NCI-H510A (cell line): ENCODE data around the gene PTRH1.
"Not testable (repeated sequence)": the region's sequence is repeated elsewhere in the genome, so short reads cannot be mapped to it uniquely, and the experiment has no call there.

Experiments used
- DNase-seq: peaks from one replicate; lab custom pipeline; 2025; lab: John Stamatoyannopoulos, UW

The PTRH1 gene, protein sequence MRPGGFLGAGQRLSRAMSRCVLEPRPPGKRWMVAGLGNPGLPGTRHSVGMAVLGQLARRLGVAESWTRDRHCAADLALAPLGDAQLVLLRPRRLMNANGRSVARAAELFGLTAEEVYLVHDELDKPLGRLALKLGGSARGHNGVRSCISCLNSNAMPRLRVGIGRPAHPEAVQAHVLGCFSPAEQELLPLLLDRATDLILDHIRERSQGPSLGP

DNA sequence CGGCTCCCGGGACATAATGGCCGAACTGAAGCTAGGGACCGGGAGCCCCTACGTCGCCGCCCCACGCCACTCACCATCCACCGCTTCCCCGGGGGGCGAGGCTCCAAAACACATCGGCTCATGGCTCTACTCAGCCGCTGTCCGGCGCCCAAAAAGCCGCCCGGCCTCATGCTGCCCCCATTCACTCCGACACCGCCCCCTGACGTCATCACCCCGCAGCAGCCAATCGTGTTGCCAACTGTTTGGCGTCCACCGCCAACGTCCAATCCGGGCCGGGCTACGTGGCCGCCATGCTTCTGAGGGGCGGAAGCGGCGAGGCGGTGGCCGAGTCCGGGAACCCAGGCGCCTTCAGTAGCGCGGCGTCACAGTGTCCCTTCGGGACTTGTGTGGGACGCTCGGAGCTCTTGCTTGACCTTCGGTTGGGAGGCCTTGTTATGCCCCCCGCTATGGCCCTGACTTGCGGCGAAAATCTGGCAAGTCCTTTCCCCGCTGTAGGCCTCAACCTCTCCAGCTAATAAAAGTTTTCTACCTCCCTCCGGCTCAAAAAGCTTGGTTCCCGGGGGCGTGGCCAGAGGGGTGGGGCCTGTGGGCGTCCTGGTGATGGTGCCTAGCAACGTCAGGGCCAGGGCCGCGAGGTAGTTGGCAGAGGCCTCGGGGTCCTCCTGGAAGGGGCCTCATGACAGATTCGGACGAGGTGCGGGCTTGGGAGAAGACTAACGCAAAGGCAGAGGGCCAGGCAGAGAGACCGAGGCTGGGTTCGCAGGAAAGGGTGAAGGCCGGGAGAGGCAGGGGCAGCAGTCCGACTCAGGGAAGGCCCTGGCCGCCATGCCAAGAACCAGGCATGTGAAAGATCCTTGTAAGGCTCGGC is at the start of gene PTRH1, which contains the start of gene TTC16:
PTRH1 (minus strand) TSS at position 194 of the 868 bp plus-strand sequence; CDS start at position 170, 24 bp downstream.
TTC16 (plus strand) TSS at position 610 of the 868 bp plus-strand sequence; CDS start at position 677, 67 bp downstream.
- DNase-seq = peak; percentile 91

DNA sequence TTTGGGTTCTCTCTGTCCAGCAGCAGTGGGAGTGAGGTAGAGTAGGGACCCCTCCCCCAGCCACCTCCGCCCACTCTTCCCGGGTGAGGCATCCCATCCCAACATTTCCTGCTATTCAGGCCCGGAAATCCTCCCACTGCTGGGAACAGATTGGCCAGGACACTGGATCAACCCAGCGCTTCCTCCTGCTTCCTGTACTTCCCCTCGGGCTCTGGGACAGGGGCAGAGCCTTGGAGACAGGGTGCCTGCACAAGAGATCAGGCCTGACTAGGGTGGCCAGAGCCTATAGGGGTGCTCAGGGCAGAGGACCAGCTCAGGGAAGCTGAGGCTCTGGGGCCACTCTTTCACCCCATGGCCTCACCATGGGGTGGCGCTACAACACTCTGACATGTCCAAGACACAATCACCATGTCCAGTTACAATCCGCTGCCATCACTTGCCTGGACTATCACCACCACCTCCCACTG is 48.5 kb upstream of the PTRH1 start:
- no peak for DNase-seq

DNA sequence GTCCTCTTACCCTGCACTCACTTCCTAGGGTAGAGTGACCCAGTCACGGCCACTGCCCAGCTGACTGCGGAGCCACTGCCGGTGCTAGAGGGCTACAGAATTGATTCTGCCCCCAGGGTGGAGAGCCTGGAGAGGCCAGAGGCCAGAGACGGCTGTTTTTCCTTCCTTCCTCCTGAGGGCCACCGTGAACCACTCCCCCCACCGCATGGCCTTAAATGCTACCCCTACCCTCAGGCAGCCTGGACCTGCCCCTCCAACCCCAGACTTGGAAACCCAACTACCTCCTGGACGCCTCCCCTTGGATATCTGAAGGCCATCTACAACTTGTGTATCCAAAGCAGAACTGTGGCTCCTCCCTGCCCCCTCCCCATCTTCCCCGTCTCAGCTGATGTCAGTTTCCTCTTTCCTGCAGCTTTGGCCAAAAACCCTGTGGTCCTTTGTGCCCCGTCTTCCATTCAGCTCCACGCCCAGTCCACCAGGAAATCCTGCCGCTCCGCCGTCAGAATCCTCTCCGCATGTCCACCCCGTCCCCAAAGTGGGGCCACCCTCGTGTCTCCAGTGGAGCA is 46.7 kb upstream of the PTRH1 start:
- no peak for DNase-seq

DNA sequence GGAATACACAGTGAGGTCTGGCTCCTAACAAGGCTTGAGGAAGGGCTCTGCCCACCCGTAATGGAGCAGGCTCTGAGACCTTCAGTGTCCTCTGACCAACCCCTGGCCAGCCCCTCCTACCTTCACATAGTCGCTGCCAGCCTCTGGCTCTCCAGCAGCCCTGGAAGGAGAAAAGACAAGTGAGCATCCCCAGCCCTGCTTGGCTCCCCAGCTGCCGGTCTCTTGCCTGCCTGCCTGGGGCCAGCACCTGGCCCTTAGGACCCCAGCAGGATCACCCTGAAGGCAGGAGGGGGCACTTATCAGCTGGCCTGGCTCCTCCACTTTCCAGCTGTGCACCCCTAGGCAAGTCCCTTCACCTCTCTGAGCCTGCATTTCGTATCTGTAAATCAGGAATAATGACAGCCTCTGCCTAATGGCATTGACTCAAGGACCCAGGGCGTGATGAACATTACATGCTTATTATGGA is 46.1 kb upstream of the PTRH1 start:
- DNase-seq = no peak

DNA sequence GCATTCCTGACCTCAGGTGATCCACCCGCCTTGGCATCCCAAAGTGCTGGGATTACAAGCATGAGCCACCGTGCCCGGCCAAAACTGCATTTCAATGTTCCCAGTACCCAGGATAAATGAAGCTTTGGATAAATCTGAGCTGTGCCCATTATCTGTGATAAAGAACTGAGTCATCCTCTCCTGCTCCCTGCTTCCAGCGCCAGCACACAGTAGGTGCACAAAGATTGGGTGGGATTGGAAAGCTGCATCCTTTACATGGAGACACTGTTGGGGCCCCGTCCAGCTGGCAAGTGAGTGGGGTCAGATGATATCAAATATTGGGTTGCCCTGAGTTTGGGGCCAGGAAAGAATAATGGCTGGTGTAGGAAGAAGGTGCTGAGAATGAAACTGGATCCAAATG is 45.6 kb upstream of the PTRH1 start:
- DNase-seq = no peak

DNA sequence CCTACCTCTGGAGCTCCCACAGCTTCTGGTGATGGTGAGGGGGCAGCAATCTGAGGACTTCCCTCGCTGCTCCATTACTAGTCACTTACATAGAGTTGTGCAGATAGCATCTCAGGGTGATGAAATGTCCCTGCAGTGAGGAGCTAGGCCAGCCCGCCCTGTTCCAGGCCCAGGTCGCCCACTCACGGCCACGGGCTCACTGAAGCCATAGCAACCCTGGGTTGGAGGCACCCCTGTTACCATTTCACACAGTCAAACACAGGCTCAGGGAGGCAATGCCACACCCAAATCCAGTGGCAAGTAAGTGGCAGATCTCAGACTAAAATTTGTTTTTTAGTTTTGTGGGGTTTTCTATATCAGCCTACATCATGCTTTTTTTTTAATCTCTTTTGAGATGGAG is 43.4 kb upstream of the PTRH1 start:
- DNase-seq = no peak

DNA sequence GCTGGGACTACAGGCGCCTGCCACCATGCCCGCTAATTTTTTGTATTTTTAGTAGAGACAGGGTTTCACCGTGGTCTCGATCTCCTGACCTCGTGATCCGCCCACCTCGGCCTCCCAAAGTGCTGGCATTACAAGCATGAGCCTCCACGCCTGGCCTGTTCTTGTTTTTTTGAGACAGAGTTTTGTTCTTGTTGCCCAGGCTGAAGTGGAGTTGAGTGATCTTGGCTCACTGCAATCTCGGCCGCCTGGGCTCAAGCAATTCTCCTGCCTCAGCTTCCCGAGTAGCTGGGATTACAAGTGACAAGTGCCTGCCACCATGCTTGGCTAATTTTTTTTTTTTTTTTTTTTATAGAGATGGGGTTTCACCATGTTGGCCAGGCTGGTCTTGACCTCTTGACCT is 41.3 kb upstream of the PTRH1 start:
- DNase-seq = not testable (repeated sequence)

DNA sequence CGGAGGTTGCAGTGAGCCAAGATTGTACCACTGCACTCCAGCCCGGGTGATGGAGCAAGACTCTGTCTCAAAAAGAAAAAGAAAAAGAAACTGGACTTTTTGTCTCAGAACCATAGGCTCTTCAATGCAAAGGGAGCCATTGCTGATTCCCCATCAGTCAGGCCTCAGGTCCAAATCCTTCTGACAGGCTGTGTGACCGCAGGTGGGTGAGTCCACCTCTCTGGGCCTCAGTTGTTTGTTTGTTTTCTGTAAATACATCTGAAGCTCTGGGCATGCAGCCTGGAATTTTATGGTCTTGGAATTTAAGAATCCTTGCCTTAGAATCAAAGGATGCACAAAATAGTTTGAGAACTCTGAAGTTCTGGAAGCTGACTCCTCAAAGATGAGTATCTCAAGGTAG is 40.8 kb upstream of the PTRH1 start:
- no peak for DNase-seq

DNA sequence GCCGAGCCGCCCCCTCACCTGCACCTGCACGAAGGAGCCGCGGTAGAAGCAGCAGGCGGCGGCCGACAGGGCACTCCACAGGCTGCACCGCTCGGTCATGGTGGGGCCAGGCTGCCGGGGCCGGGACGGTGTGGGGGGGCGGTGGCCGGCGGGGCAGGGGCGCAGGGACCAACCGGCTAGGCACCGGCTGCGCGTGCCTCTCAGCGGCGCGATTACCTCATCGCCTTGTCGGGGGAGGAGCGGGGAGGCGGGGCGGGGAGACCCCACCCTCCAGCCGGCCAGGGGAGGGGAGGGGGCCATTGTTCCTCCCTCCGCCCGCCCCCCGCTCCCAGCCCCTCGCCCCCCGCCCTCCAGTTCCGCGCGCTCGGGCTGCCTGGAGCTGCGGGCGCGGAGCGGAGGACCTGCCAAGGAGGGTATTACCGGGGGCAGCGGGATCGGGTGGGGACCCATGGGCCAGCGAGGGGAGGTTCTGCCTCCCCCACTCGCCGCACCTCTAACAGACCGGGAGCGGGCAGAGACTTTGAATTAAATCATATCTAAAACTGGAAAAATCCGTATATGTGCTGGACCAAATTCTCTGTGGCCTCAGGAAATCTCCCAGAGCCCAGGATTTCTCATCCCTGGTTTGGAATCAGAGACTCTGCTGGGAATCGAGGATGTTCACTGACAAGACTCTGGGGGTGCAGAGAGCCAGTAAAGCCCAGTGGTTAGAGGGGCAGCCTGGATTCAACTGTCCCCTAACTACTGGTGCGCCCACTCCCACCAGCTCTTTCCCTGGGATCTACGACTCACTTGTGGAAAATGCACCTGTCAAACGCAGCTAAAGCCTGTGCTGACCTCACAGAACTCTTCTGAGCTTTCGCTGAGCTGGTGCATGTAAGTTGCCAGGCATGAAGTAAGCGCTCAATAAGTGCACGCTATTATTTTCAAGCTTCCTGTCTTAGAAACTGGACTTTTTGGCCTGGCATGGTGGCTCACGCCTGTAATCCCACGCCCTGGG is 39.9 kb upstream of the PTRH1 start:
- no peak for DNase-seq

DNA sequence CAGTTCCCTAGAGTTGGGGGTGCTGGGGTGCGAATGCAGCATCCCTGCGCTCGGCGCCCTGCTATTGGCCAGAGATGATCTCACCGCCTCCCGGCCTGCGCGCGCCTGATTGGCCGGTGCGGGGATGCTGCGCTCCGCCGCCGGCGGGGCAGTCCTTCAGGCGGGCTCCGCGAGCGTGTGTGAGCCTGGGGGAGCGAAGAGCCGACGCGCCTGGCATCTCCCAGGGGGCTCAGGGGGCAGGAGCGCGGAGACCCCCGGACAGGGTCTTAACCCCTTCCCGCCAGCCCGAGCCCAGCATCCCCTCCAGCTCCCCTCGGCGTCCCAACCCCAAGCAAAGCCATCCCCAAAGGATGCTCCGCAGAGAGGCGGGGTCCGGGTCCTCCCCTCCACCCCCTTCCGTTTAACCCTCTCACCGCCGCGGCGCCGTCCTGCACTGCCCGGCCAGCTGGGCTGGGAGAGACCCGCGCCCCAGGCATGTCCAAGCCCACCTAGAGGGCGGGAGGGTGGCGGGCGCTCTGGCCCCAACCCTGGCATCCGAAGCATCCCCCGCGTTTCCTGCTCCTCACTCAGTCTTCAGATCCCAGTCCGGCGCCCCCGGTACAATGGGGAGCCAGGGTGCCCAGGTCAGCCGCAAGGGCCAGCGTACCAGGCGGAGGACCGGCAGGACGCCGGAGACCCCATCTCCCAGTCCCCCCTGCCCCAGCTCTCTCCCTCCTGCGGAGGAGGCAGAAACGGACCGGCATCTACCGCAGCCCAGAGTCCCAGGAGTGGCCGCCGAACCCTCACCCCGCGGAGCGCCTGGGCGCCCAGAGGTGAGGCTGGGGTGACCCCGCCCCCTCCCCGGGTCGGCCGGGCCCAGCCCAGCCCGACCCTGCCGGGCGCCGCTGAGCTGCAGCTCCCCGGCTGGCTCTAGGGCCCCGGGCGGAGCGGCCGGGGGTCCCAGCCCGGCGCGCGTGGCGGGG is 38.9 kb upstream of the PTRH1 start:
- DNase-seq = peak; percentile 57

DNA sequence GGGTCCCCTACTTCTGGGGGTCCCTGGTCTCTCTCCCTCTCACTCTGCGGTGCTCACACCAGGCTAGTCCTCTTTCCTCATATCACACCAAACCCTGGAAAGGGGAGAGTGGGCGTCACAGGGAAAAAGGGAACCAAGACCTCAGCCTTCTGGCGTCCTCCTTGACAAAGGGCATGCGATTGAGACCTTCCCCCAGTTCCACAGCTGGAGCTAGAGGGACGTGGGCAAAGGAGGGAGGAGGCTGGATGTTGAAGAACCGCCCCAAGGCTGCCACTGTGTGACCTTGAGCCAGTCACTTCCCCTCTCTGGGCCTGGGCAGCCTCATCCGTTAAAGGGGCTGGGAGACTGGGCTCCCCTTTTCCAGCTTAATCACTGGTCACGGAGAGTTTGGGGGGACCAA is 38.2 kb upstream of the PTRH1 start:
- DNase-seq = no peak

DNA sequence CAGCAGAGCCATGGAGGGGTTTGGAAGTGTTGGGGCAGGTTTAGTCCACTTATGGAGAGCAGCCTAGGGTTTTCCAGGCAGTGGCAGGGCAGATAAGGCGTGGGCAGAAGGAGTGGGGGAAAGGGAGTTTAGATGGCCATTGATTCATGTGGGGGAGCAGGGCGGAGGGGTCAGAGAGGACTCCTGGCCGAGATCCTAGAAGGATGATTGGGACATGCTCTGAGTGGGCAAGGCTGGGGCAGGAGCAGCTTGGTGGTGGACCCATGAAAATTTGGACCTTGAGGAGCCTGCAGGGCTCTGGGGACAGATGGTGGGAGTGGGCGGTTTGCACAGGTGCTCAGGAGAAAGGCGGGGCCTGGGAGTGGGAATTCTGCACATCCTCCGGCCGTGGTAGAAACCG is 37.7 kb upstream of the PTRH1 start:
- no peak for DNase-seq

DNA sequence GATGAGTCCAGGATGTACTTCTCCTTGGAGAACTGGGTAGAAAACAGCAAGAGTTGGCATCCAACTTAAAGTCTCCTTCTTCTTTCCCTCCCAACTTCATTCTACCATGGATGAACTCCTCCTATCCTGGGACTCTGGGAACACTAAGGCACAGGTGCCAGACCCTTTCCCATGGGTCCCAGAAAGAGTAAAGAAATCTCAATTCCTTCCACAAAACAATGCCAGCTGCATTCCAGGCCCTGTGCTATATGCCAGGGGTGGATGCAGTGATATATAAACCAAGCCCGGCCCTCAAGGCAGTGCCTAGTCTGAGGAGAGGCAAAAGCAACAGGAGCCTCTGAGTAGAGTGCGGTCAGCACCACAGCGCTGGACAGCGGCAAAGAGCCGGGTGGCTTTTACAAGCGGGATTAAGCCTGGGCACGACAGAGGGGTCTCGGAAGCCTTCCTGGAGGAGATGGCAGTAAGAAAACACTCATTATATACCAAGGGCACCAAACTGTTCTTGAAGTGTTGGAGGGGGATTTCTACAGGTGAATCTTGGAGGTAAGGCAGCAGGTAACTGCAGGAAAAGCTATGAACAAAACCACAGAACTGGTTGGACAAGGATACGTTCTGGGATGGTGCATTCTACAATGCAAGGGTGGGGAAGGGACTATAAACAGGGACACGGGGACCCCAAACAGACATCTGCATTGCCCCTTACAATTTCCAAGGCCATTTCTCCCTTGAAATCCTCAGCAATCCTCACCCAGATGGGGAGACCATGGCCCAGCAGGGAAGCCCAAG is 36.0 kb upstream of the PTRH1 start:
- DNase-seq = no peak

DNA sequence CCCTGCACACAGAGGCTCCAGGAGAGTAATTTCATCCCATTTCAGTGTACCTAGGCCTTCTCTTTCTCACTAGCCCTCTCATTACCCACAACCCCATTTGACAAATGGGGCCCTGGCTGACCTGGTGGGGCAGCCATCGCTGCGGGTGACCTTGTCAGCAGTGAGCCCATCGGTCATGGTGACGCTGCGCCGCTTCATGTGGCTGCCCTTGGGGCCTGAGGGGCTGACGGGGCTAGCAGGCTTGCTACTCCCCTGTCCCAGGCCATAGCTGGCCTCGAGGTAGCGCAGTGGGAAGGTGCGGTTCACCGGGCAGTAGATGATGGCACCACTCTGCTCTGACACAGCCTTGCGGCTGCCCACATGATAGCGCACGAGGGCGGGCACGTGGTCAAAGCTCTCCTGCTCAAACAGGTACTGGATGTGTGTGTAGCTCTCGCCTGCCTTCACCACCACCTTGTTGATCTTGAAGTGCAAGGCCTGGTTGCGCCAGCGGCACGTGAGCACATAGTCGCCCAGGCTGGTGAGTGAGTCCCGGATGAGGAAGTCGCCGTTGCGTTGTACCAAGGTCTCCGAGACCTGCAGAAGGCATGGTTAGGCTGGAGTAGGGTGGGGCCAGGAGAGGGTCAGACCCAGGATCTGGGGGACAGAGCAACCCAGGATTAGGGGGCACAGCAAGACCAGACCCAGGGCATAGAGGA is 33.8 kb upstream of the PTRH1 start:
- DNase-seq = no peak

DNA sequence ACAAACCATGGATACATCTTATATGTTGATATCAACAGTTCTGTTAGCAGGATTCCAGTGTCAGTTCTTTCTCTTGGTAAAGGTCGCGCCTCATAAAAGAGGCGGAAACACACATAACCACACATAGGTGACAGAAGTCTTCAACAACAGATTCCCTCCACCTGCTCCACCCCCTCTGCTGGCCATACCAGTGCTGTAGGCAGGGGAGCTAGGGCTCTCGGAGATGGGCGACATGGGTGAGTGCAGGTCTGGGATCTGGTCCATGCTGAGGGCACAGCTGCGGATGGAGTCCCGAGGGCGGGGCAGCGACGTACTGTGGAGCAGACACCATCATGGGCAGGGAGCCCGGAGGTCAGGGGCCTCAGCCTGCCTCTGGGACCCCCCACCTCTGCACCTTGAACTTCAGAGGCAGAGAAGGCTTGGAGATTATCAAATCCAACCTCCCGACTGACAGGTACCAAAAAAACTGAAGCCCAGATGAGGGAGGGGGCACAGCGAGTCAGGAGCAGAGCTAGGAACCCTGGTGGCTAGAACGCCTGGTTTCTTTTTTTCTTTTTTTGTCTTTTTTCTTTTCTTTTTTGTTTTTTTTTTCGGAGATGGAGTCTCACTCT is 31.6 kb upstream of the PTRH1 start:
- no peak for DNase-seq

DNA sequence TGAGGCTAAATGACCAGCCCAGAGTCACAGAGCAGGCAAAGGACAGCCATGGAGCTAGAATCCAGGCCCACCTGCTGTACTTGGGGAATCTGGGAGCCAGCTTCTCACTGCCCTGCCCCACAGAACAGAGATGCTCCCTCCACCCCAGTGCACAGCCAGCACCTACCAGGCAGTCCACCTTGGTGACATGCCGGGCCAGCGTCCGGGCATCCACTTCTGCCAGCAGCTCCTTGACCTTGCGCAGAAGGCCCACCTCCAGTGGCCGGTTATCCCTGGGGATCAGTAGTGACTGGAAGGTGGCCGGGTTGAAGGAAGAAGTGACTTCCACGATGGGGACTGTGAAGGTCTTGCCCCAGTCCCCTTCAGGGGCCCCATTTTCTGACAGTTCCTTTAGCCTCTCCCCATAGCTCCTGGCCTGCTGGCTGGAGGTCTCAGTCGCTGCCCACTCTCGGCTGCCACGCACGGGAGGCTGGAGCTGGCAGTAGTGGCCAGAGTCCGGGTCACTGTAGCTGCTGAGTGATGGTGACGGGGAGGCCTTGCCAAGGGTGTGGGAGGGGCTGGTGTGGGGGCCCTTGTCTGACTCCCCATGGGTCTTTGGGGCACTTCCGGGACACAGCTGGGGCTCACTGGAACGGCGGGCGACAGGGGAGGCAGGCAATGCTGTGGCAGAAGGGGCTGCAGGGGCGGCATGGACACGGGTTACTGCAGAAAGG is 29.1 kb upstream of the PTRH1 start:
- no peak for DNase-seq

DNA sequence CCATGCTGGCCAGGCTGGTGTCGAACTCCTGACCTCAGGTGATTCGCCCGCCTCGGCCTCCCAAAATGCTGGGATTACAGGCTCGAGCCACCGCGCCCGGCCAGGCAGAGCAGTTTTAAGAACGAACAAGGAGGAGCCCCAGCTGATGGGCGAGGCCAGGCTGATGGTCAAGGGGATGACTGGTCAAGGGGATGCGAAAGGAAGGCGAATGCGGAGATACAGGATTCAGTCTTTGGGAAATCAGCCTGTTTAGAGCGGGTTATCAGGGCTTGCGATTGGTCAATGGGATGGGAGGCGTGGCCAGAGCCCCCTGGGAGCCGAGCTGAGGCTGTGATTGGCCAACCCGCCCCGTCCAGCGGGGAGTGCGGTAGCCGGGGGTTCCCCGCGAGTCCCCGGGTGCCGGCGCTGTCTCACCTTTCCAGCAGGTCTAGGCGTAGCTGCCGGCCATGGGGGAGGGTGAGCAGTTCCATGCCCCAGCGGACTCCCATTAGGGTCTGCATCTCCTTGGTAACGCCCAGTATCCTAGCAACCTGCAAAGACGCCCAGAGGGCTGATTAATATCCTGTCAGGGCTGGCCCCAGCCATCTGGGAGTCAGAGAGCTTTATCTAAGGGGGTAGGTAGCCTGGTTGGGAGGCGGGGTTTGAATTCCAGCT is 27.1 kb upstream of the PTRH1 start:
- no peak for DNase-seq
